GM20000 (cell line): ENCODE data around the gene TNS4.

Experiments
- DNase-seq: peaks from one replicate; pipeline ENCODE4 v3.0.0; 2012; ENCODE audit warnings: low spot score
- TF ChIP-seq, protein P1 (sequence below): IDR thresholded peaks from 2 replicates; pipeline ENCODE4 v1.5.1; 2012; ENCODE audit warnings: mild to moderate bottlenecking, control low read depth; ENCODE audit errors: extremely low read depth, missing control alignments

Gene TNS4

DNA sequence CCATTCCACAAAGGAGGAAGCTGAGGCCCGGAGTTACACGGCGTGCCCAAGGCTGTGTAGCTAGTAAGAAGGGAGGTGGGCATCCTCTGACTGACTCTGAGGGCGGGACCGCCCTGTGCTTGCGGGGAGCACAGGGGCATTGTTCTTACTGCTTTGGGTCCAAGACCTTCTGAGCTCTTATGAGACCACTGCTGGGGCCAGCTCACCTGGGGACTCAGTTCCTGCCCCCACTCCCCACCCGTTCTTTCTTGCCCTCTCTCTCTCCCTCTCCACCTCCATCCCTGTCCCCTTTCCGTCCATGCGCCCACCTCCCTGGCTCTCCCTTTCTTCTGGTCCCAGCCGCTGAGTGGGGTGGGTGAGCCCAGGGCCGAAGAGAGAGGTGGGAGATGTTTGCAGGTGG, 44.2 kb upstream of the TNS4 start:
- TF ChIP-seq, protein P1, sequence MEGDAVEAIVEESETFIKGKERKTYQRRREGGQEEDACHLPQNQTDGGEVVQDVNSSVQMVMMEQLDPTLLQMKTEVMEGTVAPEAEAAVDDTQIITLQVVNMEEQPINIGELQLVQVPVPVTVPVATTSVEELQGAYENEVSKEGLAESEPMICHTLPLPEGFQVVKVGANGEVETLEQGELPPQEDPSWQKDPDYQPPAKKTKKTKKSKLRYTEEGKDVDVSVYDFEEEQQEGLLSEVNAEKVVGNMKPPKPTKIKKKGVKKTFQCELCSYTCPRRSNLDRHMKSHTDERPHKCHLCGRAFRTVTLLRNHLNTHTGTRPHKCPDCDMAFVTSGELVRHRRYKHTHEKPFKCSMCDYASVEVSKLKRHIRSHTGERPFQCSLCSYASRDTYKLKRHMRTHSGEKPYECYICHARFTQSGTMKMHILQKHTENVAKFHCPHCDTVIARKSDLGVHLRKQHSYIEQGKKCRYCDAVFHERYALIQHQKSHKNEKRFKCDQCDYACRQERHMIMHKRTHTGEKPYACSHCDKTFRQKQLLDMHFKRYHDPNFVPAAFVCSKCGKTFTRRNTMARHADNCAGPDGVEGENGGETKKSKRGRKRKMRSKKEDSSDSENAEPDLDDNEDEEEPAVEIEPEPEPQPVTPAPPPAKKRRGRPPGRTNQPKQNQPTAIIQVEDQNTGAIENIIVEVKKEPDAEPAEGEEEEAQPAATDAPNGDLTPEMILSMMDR = no peak

DNA sequence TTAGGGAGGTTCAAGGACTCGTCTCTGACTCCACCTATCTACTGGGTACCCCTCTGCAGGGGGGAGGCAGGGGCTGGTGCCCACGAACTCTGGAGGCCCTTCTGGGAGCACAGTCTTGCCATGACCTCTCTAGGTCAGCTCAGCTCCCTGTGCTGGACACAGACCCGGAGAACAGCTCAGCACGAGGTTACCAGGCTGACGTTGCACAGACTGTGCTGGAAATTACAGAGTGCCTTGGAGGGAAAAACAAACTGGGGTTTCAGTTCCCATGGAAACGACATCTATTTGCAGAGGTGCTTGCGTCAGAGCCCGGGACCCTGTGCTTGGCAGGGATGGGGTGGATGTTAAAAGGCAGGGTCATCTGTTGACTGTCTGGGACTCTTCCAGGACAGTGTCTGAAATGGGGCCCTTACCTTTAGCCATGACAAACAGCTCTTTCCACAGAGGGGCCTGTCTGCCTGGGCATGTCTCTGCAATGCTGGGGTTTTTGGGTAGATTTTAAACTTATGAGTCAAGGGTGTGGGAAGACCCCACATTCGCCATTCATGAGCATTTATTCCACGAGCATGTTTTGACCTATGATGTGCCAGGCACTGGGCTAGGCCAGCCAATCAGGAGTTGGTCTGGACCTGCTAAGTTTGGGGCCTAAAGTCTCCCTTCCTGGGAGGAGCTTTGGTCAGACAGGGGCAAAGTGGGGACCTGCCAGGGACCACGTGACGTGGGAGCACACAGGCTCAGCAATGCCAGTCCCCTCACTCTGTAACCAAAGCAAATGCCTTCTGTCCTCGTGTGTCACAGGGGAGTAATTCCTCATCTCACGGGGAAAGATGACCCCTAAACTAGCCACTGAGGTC, 41.4 kb upstream of the TNS4 start:
- TF ChIP-seq, protein P1 = no peak
- peak; percentile 55 for DNase-seq

More for the DNA sequence above, 44.2 kb upstream of the TNS4 start:
- DNase-seq = no peak

DNA sequence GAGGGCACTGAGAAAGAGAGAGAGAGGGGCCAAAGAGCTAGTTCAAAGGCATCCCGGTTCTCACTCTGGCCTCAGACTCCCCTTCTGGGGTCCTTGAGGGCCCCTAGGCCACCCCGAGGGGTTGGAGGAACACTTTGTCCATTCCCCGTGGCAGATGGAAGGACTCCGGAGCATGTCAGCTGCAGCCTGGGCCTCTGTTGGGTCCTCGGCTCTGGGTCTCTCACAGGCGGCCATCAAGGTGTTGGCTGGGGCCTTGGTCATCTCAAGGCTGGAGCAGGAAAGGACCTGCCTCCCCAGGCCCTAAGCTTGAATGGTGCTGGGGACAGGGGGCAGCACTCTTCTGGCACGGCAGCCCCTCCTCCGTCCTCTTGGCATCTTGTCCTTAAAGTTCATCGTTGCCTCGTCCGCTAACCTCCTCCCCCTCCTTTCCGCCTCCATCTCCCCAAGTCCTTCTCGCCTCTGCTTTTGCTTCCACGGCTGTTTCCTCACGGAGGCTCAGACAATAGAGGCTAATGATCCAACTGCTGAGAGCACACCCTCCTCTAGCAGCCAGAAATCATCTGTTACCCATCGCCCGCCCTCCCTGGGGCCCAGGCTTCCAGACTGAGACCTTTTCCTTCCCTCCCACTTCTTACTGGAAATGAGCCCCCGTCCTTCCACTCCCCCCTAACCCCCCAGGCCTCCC, 40.6 kb upstream of the TNS4 start:
- TF ChIP-seq, protein P1 = no peak
- no peak for DNase-seq

DNA sequence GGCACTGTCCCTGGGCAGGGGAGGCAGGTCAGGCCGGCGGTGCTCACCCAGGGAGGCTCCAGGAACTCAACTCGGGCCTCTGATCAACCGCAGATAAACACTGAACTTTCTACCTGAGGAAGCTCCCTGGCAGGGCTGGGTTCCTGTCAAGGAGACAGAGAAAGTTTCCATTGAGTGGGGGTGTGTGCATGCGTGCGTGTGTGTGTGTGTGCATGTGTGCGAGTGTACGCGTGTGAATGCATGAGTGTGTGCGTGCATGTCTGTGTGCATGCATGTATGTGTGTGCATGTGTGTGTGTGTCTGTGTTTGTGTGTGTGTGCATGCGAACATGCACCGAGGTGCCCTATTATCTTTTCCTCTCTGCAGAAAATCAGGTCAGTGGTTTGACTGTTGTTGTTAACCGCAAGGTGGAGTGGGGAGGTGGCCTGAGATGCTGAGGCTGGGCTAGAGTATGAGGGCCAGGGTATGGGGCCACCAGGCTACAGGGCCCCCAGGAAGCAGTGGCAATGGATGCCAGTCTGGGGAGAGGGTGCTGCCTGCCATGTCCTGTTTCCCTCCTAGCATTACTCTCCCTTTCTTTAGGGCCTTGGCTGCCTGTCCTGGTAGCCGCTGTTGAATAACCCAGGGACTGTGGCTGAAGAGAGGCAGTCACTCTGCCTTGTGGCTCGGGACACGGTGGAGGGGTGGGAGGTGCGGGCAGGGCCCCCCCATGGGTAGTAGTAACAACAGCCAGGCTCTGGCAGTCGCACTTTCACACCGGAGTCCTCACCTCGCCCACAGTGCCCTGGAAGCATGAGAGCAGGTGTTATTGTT, 39.8 kb upstream of the TNS4 start:
- TF ChIP-seq, protein P1 = no peak
- no peak for DNase-seq

DNA sequence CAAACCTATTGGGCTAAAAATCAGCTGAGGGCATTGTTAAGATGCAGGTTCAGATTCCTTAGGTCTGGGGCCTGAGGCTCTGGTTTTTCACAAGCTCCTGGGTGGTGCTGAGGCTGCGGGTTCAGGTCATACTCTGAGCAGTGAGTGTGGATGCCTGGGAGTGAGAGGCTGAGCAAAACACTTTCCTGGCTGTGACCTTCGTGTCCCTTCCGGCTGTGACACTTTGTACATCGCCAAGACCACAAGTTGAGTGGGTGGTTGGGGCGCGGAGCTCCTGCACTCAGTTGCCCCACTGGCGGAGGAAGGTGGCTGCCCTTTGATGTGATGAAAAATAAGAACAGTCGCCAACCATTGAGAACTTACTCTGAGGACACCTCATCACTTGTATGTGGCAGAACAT, 39.0 kb upstream of the TNS4 start:
- no peak for DNase-seq
- TF ChIP-seq, protein P1 = no peak

DNA sequence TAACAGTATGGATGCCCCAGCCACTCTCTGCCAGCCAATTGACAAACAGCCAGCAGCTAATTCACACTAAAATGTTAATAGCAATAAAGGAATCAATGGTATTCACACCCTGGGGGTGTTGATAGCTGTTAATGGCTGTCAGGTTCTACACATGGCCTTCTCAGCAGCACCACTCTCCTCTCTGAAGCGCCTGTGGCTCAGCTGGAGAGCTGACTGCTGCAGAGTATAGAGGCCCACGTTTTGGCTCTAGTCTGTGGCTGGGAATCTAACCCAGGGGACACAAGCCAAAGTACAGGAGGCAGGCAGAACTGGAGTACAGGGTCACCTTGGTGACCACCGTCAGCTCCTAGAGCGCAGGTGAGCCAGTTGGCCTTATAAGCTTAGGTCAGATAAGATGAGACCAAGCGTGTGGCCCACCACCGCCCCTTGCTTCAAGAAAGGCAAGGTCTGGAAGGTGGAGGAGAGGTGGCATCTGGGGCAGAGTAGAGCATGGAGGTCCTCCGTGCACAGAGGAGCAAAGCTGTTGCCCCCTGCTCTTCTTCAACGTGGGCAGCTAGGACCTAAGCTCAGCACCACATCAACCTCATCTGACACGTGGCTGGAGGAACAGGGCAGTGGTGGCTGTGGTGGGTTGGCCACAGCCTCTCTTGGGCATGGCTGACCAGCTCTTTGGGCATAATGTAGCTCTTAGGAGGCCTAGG, 38.4 kb upstream of the TNS4 start:
- DNase-seq = no peak
- TF ChIP-seq, protein P1 = no peak
